Measurements from ENCODE around the gene PSMD5.

The PSMD5 gene

DNA sequence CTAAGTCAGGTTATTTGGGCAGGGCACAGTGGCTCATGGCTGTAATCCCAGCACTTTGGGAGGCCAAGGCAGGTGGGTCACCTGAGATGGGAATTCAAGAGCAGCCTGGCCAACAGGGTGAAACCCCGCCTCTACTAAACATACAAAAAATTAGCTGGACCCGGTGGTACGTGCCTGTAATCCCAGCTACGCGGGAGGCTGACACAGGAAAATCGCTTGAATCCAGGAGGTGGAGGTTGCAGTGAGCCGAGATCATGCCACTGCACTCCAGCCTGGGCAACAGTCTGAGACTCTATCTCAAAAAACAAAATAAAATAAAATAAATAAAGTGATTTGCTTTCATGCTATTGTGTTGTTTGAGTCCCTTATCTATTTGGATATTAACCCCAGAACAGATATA, 41.3 kb downstream of the PSMD5 start:
- no peak for DNase-seq

DNA sequence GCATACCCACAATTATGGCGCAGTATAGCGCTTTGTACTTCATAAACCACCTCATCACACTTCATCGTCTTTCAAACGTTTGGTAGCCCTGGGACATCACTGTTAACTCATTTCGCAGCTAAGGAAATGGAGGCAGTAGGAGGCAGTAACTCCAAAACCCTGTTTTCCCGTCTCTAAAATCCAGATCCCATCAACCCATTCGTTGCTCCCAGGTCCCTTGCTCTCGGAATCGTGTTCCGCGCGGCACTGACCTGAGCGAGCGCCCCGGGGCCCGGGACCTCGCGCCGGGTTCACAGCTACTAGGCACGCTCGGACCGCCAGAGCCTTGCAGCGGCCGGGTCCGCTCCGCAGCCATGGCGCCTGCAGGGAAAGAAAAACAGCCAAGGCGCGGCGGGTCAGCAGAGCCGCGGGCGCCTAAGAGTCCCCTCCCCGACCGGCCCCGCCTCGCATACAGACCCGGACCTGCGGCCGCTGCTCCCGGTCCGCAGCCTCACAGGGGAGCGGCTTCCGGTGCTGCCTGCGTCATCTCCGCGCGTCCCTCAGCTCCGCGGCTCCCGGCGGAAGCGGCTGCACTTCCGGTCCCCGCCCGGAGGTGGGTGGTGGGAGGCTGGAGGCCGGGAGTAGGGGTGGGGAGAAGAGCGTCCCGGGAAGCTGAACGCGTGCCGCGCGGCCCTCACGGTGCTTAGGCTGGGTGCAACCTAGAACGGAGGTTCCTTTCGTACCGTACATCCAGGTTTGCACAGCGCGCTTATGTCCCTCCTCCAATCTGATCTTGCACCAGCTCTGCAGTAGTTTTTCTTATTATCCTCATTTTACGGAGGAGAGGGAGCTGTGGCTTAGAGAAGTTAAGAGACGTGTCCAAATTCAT, 49.6 kb downstream of the PSMD5 start, which contains the start of gene FBXW2:
Gene FBXW2 (minus strand): TSS at position 519 of the 868 bp plus-strand sequence. CDS start 5,158 bp downstream, outside the sequence.
- peak; percentile 90 for DNase-seq

- no peak for DNase-seq
Observed at GRCh38 chr9:120791161-120791560, 51.6 kb downstream of the PSMD5 start.

DNA sequence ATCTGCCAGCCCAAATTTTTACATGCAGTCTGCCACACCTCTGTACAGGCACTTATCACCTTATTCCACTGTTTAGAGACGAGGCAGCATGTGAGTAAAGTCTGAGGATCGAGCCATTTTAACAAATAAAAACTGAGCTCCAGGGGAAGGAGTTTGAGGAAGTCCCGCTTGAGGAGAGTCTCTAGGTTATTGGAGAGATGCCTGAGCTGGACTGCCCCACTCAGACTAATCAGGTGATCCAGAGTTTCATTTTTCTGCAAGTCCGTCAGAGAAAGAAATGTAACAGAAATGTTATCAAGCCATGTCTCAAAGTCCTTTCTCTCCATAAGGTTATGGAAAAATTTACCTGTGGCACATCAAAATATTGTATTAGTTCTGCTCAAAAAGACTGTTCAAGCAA, 54.8 kb downstream of the PSMD5 start:
- DNase-seq, result no peak

GRCh38 chr9:120783602-120784047, 59.1 kb downstream of the PSMD5 start:
- DNase-seq, result no peak

DNA sequence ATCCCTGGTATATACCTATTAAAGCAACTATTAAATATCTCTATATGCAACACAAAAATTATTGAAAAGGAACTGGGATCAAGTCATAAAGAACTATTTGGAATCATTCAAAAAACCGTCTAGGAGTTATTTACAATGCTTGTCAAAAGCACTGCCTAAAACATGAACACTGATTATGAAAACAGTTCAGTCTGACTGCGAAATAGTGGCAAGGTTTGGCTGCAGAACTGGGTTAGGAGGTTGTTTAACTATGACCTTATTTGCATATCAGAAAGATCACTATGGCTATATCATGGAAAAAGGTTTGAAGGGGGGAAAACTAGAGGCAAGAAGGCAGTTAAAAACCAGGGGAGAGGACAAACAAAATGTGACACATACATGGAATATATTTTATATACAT, 61.5 kb downstream of the PSMD5 start:
- no peak for DNase-seq

DNA sequence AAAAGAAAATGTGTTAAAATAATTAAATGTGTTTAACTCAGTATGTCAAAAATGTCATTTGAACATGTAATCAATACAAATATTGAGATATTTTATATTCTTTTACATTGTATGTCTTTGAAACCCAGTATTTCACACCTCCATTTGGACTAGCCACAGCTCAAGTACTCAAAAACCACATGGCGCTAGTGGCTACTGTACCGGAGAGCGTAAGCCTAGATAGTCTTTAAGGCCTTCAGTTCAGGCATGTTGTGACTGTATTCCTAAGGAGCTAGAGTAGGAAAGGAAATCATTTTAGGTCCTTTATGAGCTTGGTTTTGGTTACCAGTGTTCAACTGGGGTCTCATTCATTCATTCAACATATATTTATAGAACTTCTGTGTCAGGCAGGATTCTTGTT, 62.4 kb downstream of the PSMD5 start:
- DNase-seq, result no peak

GRCh38 chr9:120779227-120779626, 63.5 kb downstream of the PSMD5 start:
- DNase-seq, result no peak

DNA sequence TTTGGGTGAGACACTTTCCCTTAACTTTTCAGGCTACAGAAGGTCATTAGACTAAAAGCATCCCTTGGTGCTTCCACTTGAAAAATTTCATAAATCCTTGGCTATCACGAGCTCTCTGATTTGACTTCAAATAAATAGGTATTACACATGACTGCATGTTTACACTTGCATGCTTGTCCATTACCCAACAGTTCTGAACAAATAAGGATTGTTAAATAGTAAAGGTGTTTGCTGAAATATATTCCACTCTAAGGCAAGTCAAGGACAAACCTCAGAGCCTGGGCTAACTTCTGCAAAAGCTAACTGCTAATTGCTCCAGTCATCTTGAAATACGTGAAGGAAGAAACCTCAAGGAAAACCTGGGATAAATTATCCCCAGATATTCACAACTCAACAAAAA, 64.0 kb downstream of the PSMD5 start:
- no peak for DNase-seq

GRCh38 chr9:120777229-120777628, 65.5 kb downstream of the PSMD5 start:
- no peak for DNase-seq

DNA sequence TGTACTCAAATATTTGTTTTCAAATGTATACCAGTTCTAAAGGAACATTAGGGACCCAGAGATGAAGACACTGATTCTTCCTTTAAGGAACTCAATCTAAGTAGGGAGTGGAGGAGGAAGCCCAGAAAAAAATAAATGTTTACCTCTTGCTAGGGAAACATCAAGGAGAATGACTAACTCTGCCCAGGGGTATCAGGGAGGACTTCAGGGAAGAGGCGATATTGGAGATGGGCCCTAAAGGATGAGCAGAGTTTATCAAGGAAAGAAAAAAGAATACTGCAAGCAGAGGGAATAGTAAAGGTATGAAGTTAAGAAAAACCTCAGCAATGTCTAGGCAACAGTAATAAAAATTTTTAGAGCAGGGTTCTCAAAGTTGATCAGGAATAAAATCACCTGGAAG, 65.9 kb downstream of the PSMD5 start:
- no peak for DNase-seq

DNA sequence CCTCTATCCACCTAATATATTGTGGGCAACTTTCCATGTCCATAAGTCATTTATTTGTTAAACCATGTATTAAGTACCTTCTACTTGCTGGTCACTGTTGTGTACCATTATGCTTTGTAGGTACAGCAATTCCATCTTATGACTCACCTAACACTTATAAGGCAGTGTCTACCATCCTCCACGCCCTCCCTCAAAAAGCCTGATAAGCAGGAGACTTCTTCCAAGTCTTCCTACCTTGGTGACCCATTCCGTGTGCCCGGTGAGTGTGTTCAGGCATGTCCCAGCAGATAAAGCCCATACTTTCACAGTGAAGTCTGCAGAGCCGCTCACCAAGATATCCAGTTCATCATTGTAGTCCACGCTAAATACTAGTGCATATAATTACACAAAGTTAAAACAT, 66.9 kb downstream of the PSMD5 start:
- no peak for DNase-seq

- no peak for DNase-seq
Observed at GRCh38 chr9:120774719-120775118, 68.0 kb downstream of the PSMD5 start.

- no peak for DNase-seq
Observed at GRCh38 chr9:120773256-120773655, 69.5 kb downstream of the PSMD5 start.

DNA sequence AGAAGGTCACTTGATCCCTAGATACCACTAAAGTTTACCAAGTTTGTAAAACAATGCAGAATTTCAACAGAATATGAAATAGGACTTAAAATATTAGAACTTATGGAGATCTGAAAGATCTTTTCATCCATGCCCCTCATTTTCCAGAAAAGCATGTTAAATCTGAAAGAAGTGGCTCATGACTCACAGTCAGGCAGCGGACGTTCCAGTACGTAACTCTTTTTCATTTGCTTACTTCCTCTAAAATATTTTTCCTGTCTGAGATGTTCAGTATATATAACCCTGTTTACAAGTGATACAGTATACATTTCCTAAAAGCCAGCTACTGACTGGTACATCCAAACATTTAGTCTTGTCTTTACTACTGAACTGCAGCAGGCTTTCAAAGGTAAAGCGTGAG, 71.8 kb downstream of the PSMD5 start:
- no peak for DNase-seq

- no peak for DNase-seq
Observed at GRCh38 chr9:120768886-120769285, 73.8 kb downstream of the PSMD5 start.

- no peak for DNase-seq
Observed at GRCh38 chr9:120768247-120768646, 74.5 kb downstream of the PSMD5 start.

- DNase-seq, result no peak
Observed at GRCh38 chr9:120767451-120767850, 75.3 kb downstream of the PSMD5 start.

Measured in stimulated activated CD4-positive, alpha-beta T cell treated with anti-CD3 and anti-CD28 coated beads, Interleukin-4, amount 100 ng/mL, for 24 hours (primary cell).